Esophagus squamous epithelium (tissue), 5 donors: ENCODE data around the gene NF2. TPM values are rescaled to one million over a fixed set of nuclear protein-coding genes. Genes with fewer than 3 reads are reported as not detected.

Experiments
- DNase-seq: peaks from one replicate; lab custom pipeline; 2025; lab: John Stamatoyannopoulos, UW
- H3K27ac ChIP-seq, 4 donors: fragments of 200-600 bp; sonication (generic); one replicate each; pipeline ENCODE4 v1.5.1; 2016 to 2019; ENCODE audit warnings: mild to moderate bottlenecking in 1 of 4
- H3K27me3 ChIP-seq, 4 donors: fragments of 200-600 bp; sonication (generic); 1 replicate in 3 of 4; 2 replicates in 1 of 4; pipeline versions ENCODE4 v1.5.1 to v1.6.0; 2017 to 2021; ENCODE audit warnings: antibody characterized with exemption in 1 of 4
- H3K36me3 ChIP-seq, 3 donors: fragments of 200-600 bp; sonication (generic); one replicate each; pipeline ENCODE4 v1.5.1; 2016 to 2019
- H3K4me1 ChIP-seq, 3 donors: fragments of 200-600 bp; sonication (generic); one replicate each; pipeline ENCODE4 v1.5.1; 2017 to 2019
- H3K4me3 ChIP-seq, 4 donors: fragments of 200-600 bp; sonication (generic); 1 replicate in 3 of 4; 2 replicates in 1 of 4; pipeline ENCODE4 v1.5.1; 2016 to 2019; ENCODE audit warnings: mild to moderate bottlenecking in 2 of 4, moderate library complexity in 1 of 4
- H3K9me3 ChIP-seq, 3 donors: fragments of 200-600 bp; sonication (generic); one replicate each; pipeline ENCODE4 v1.5.1; 2016 to 2019
- CTCF ChIP-seq, 6 experiments: fragments of 450-650 bp in 4 of 6; fragments of 200-600 bp in 2 of 6; sonication (generic) in 2 of 6; IDR thresholded peaks; one replicate each; pipeline ENCODE4 v1.5.1; 2016 to 2019; ENCODE audit warnings: antibody characterized with exemption in 6 of 6, mild to moderate bottlenecking in 4 of 6, moderate library complexity in 4 of 6
- POLR2A ChIP-seq, 4 donors: fragments of 450-650 bp; IDR thresholded peaks; one replicate each; pipeline ENCODE4 v1.6.1; 2017; ENCODE audit warnings: antibody characterized with exemption in 4 of 4, mild to moderate bottlenecking in 4 of 4, moderate library complexity in 3 of 4
- WGBS, 2 donors: methylation state at CpG; one replicate each; pipeline ENCODE4 v1.1.5; 2018; 5-methylcytosine and 5-hydroxymethylcytosine counted together
- intact Hi-C: fragments of 100-400 bp; cut with DNase I; formaldehyde crosslinking; loops from one replicate; pipeline ENCODE4 v1.15.0; 2022
- total RNA-seq, 4 donors: library from RNA; depleted of rRNA; stranded (reverse); fragments of >200 nt; gene quantifications; one replicate each; pipeline ENCODE4 v1.1.0, GENCODE V29; 2016
- donor health status: DM: yes; HTN: yes; CAD: no.

The NF2 gene
- total RNA-seq, 4 donors from 2014 or later, result 25.8 to 45.3 (median 34.1) TPM

- peaks cover 9 to 48% (median 14%) of the 10 kb centered on the region in 3 donors for H3K4me1 ChIP-seq
- no peaks in the 10 kb centered on the region for H3K27me3 ChIP-seq
- H3K4me3 ChIP-seq, result no peak overlapping the region
- DNase-seq, result no peak
- peaks cover 0 to 15% (median 0%) of the 10 kb centered on the region in 3 donors for H3K36me3 ChIP-seq
- H3K27ac ChIP-seq, result no peak overlapping the region
- no peak for TF ChIP-seq CTCF (IDR thresholded peaks at IDR 0.05)
- no peak for TF ChIP-seq POLR2A (IDR thresholded peaks at IDR 0.05)
- H3K9me3 ChIP-seq, result peaks cover 0 to 11% (median 6%) of the 10 kb centered on the region in 3 donors
- intact Hi-C loops, result no loop called here
- WGBS, 2 donors, result 100% methylated on average over 1 to 2 of the region's 3 CpGs
These were observed 2.9 kb downstream of the NF2 start for GRCh38 chr22:29606320-29606719.

GRCh38 chr22:29607426-29607825 is 4.0 kb downstream of the NF2 start:
- 75 to 78% methylated on average over 2 of the region's 2 CpGs for WGBS, 2 donors

GRCh38 chr22:29609139-29609538 is 5.7 kb downstream of the NF2 start:
- Histone ChIP-seq H3K9me3 (peaks cover 0 to 11% (median 6%) of the 10 kb centered on the region in 3 donors), H3K27me3 (no peaks in the 10 kb centered on the region), H3K4me3 (no peak overlapping the region), H3K36me3 (peaks cover 0 to 15% (median 0%) of the 10 kb centered on the region in 3 donors), H3K4me1 (peaks cover 9 to 36% (median 14%) of the 10 kb centered on the region in 3 donors), H3K27ac (no peak overlapping the region)
- intact Hi-C loops, result no loop called here
- TF ChIP-seq POLR2A (IDR thresholded peaks at IDR 0.05) (no peak), CTCF (IDR thresholded peaks at IDR 0.05) (peak in 1 of 6 experiments; percentile 33)
- DNase-seq, result no peak
- 58 to 69% methylated on average over 2 of the region's 2 CpGs for WGBS, 2 donors

More at GRCh38 chr22:29607426-29607825, 4.0 kb downstream of the NF2 start:
- H3K36me3 ChIP-seq, result peaks cover 0 to 15% (median 0%) of the 10 kb centered on the region in 3 donors
- TF ChIP-seq CTCF (IDR thresholded peaks at IDR 0.05), result no peak
- no peak for TF ChIP-seq POLR2A (IDR thresholded peaks at IDR 0.05)
- peaks cover 9 to 44% (median 14%) of the 10 kb centered on the region in 3 donors for H3K4me1 ChIP-seq
- no peak overlapping the region for H3K4me3 ChIP-seq
- DNase-seq, result no peak
- no peak overlapping the region for H3K27ac ChIP-seq
- no peaks in the 10 kb centered on the region for H3K27me3 ChIP-seq
- intact Hi-C loops, result no loop called here
- peaks cover 0 to 11% (median 6%) of the 10 kb centered on the region in 3 donors for H3K9me3 ChIP-seq

GRCh38 chr22:29610780-29611179 is 7.3 kb downstream of the NF2 start:
- Histone ChIP-seq H3K4me1 (peaks cover 1 to 26% (median 2%) of the 10 kb centered on the region in 3 donors), H3K27ac (no peak overlapping the region), H3K27me3 (no peaks in the 10 kb centered on the region), H3K36me3 (peaks cover 0 to 14% (median 0%) of the 10 kb centered on the region in 3 donors), H3K4me3 (no peak overlapping the region), H3K9me3 (peaks cover 0 to 11% (median 6%) of the 10 kb centered on the region in 3 donors)
- TF ChIP-seq CTCF (IDR thresholded peaks at IDR 0.05) (no peak), POLR2A (IDR thresholded peaks at IDR 0.05) (no peak)
- intact Hi-C loops, result loop anchor here (10.0 kb wide), 1 partner anchor 56 kb away; the partner anchor contains the start of gene THOC5
- WGBS, 2 donors, result 79 to 83% methylated on average over 1 of the region's 1 CpG
- DNase-seq, result no peak

- no peak for DNase-seq
- no peaks in the 10 kb centered on the region for H3K36me3 ChIP-seq
- H3K4me3 ChIP-seq, result no peak overlapping the region
- peaks cover 8 to 57% (median 24%) of the 10 kb centered on the region in 3 donors for H3K4me1 ChIP-seq
- no peak for TF ChIP-seq POLR2A (IDR thresholded peaks at IDR 0.05)
- no peak for TF ChIP-seq CTCF (IDR thresholded peaks at IDR 0.05)
- H3K27ac ChIP-seq, result no peak overlapping the region
- intact Hi-C loops, result loop anchor here (10.0 kb wide), 1 partner anchor 61 kb away; the partner anchor contains the start of gene THOC5
- 63 to 74% methylated on average over 4 of the region's 4 CpGs for WGBS, 2 donors
- H3K9me3 ChIP-seq, result peaks cover 0 to 4% (median 4%) of the 10 kb centered on the region in 3 donors
- H3K27me3 ChIP-seq, result no peaks in the 10 kb centered on the region
These were observed 12.4 kb downstream of the NF2 start for GRCh38 chr22:29615705-29616327.
